OCI-LY3 (cell line): ENCODE results near the gene TRUB2.

Source experiments
- EZH2phosphoT487 ChIP-seq: fragments of 200-600 bp; shearing (Covaris generic); IDR thresholded peaks from 2 replicates; pipeline ENCODE4 v1.6.1; 2018; ENCODE audit warnings: antibody characterized with exemption, mixed run types, low read depth
- TF ChIP-seq, protein P1 (sequence below): fragments of 200-600, 300-600 bp; sonication (generic); IDR thresholded peaks from 2 replicates; pipeline ENCODE4 v1.5.1; 2014; ENCODE audit warnings: antibody characterized with exemption, low read length, low read depth

- TF ChIP-seq, protein P1, sequence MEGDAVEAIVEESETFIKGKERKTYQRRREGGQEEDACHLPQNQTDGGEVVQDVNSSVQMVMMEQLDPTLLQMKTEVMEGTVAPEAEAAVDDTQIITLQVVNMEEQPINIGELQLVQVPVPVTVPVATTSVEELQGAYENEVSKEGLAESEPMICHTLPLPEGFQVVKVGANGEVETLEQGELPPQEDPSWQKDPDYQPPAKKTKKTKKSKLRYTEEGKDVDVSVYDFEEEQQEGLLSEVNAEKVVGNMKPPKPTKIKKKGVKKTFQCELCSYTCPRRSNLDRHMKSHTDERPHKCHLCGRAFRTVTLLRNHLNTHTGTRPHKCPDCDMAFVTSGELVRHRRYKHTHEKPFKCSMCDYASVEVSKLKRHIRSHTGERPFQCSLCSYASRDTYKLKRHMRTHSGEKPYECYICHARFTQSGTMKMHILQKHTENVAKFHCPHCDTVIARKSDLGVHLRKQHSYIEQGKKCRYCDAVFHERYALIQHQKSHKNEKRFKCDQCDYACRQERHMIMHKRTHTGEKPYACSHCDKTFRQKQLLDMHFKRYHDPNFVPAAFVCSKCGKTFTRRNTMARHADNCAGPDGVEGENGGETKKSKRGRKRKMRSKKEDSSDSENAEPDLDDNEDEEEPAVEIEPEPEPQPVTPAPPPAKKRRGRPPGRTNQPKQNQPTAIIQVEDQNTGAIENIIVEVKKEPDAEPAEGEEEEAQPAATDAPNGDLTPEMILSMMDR: no peak
- TF ChIP-seq EZH2phosphoT487: no peak
These were observed 306 bp downstream of the TRUB2 start for GRCh38 chr9:128321879-128322403.
